ENCODE results near the gene BTN1A1. TPM values are rescaled to one million over a fixed set of nuclear protein-coding genes. Genes with fewer than 3 reads are reported as not detected.
"Not testable (repeated sequence)": the region's sequence is repeated elsewhere in the genome, so short reads cannot be mapped to it uniquely, and the experiment has no call there.

BTN1A1 gene
- total RNA-seq, 1 donor from 2014 or later: not detected

- no peak for DNase-seq
Observed at GRCh38 chr6:26516481-26517427, 16.7 kb downstream of the BTN1A1 start.

GRCh38 chr6:26519359-26519758 is 19.3 kb downstream of the BTN1A1 start:
- no peak for DNase-seq

- no peak for DNase-seq
Observed at GRCh38 chr6:26520237-26520849, 20.2 kb downstream of the BTN1A1 start.

- peak; percentile 85 for DNase-seq
Observed at GRCh38 chr6:26520850-26521599, 20.9 kb downstream of the BTN1A1 start.

GRCh38 chr6:26521600-26522391 is 21.7 kb downstream of the BTN1A1 start:
- DNase-seq: peak; percentile 84

- peak; percentile 36 for DNase-seq
Observed at GRCh38 chr6:26522486-26523228, 22.6 kb downstream of the BTN1A1 start.

GRCh38 chr6:26524314-26524713 is 24.2 kb downstream of the BTN1A1 start:
- DNase-seq: not testable (repeated sequence)

GRCh38 chr6:26524722-26525370 is 24.7 kb downstream of the BTN1A1 start:
- no peak for DNase-seq

- DNase-seq: no peak
Observed at GRCh38 chr6:26525838-26526237, 25.7 kb downstream of the BTN1A1 start.

GRCh38 chr6:26526928-26527327 is 26.8 kb downstream of the BTN1A1 start:
- no peak for DNase-seq

GRCh38 chr6:26530203-26530602 is 30.1 kb downstream of the BTN1A1 start:
- no peak for DNase-seq

GRCh38 chr6:26531897-26532296 is 31.8 kb downstream of the BTN1A1 start:
- DNase-seq: no peak

- DNase-seq: peak; percentile 92
Observed at GRCh38 chr6:26532699-26533531, 32.8 kb downstream of the BTN1A1 start.

- DNase-seq: no peak
Observed at GRCh38 chr6:26533532-26533931, 33.4 kb downstream of the BTN1A1 start.

GRCh38 chr6:26534681-26535465 is 34.8 kb downstream of the BTN1A1 start:
- no peak for DNase-seq

- peak; percentile 48 for DNase-seq
Observed at GRCh38 chr6:26536571-26537159, 36.6 kb downstream of the BTN1A1 start.

- DNase-seq: peak; percentile 95
Observed at GRCh38 chr6:26537160-26537845, 37.2 kb downstream of the BTN1A1 start.

Data from dermis blood vessel endothelial cell (primary cell).